Peyer's patch (tissue), 4 donors: ENCODE measurements around the gene PDE4D.

Source experiments
- CTCF ChIP-seq, 6 experiments: fragments of 450-650 bp in 4 of 6; fragments of 200-600 bp in 2 of 6; sonication (generic) in 1 of 6; IDR thresholded peaks; one replicate each; pipeline ENCODE4 v1.5.1; 2017 to 2019; ENCODE audit warnings: antibody characterized with exemption in 6 of 6, mild to moderate bottlenecking in 3 of 6, moderate library complexity in 1 of 6
- POLR2A ChIP-seq, 2 donors: fragments of 450-650 bp; IDR thresholded peaks; one replicate each; pipeline ENCODE4 v1.5.1; 2017; ENCODE audit warnings: antibody characterized with exemption in 2 of 2, mild to moderate bottlenecking in 2 of 2, moderate library complexity in 2 of 2

- TF ChIP-seq CTCF (IDR thresholded peaks at IDR 0.05) (no peak), POLR2A (IDR thresholded peaks at IDR 0.05) (no peak)
Measured at GRCh38 chr5:59038798-59039295, 854.7 kb downstream of the PDE4D start.
